GM19043 (cell line): Measurements from ENCODE around the gene SRSF1.
A peak's percentile ranks its signal among the peaks of the same experiment; 100 is the strongest.
"Not testable (repeated sequence)": the region's sequence is repeated elsewhere in the genome, so short reads cannot be mapped to it uniquely, and the experiment has no call there.

Source experiments
- ATAC-seq: cut with Tn5 transposase; IDR thresholded peaks from one replicate; pipeline ENCODE4 v1.9.1; 2021; ENCODE audit warnings: low read depth; ENCODE audit not compliant: unreplicated experiment

SRSF1 gene

GRCh38 chr17:57993471-57994365 lies 13.3 kb downstream of the SRSF1 start:
- no peak for ATAC-seq

DNA sequence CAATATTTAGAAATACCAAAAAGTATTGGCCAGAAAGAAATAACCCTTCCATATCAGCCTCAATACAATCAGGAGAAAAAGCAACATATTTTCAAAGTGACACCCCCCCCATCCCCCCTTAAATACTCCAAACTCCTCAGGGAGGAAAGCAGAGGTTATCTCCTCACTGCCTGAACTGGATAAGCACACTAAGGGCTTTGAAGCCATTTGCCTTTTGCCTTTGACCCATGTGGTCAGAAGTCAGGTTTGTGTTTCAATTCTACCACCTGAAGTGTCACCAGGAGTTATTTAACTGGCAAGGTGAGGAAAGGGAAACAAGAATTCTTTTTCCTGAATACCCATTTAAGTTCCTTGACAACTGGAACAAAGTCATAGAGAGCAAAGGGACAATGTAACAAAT lies 15.5 kb downstream of the SRSF1 start:
- ATAC-seq = no peak

DNA sequence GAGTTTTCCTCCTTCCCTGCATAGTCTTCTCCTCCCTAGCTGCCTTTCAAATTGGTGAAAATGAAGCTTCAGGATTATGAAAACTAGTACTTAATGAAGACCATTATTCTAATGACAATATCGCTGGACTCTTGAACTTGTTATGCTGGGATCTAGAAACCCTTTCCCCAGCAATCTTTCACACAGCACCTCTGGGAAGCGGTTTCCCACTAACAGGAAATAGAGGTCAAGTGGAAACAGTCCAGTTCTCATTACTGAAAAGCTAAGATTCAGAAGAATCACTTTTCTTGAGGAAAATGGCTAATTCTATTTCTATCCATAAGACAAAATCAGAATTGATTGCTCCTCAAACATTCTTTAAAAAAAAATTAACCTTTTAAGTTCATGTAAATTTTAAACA lies 17.0 kb downstream of the SRSF1 start:
- no peak for ATAC-seq

- ATAC-seq = peak; percentile 70
These were observed 18.5 kb downstream of the SRSF1 start for GRCh38 chr17:57988301-57989250.

DNA sequence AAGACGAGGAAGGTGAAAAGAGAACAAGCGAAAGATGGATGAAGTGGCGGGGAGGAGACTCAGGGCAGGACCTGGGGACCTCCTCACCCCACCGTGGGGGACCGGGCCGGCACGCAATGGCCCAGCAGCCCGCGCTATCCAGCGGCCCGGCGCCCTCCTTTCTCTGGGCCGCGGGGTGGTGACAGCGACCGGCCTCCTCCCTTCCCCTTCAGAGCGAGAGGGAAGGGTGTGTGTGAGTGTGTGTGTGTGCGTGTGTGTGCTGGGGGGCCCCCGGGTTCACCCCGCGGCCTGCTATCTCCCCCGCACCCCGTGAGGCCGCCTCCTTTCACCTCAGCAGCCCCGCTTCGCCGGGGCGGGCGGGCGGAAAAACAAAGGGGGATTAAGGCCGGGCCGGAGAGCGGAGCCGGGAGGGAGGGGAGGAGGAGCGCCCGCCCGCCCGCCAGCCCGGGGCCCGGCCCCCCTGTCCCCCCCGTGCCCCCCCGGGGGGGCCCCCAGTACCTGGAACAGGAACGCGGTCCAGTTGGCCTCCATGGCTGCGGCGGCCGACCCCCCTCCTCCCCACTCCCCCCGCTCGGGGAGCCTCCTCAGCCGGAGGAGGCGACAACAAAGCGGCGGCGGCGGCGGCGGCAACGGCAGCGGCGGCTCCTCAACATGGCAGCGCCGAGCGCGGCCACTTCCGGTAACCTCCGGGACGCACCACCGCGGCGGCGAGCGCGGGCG lies 19.3 kb downstream of the SRSF1 start, which contains the start of gene VEZF1:
VEZF1 (minus strand) TSS at position 674 of the 720 bp plus-strand sequence; CDS start at position 531, 143 bp downstream.
- ATAC-seq = peak; percentile 49

GRCh38 chr17:57986841-57987580 lies 20.0 kb downstream of the SRSF1 start:
- no peak for ATAC-seq

- ATAC-seq = no peak
These were observed 21.4 kb downstream of the SRSF1 start for GRCh38 chr17:57985675-57985974.

GRCh38 chr17:57984936-57985674 lies 21.9 kb downstream of the SRSF1 start:
- ATAC-seq = no peak

GRCh38 chr17:57984261-57984890 lies 22.7 kb downstream of the SRSF1 start:
- ATAC-seq = no peak

DNA sequence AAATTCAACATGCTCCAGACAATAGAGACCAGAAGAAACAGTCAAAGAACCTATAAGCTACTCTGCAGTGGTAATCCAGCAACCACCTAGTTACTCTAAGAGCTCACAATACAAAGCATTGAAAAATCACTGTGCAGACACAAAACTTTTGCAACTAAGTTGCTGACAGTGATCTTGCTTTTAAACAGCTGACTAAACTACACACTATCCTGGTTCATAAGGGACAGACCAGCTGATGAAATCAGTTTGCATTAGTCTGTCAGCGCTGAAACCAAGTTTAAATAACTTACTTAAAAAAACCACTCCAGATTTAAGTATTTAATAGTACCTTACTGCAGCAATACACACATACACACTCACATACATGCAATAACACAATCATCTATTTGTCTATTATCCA lies 23.6 kb downstream of the SRSF1 start:
- no peak for ATAC-seq

DNA sequence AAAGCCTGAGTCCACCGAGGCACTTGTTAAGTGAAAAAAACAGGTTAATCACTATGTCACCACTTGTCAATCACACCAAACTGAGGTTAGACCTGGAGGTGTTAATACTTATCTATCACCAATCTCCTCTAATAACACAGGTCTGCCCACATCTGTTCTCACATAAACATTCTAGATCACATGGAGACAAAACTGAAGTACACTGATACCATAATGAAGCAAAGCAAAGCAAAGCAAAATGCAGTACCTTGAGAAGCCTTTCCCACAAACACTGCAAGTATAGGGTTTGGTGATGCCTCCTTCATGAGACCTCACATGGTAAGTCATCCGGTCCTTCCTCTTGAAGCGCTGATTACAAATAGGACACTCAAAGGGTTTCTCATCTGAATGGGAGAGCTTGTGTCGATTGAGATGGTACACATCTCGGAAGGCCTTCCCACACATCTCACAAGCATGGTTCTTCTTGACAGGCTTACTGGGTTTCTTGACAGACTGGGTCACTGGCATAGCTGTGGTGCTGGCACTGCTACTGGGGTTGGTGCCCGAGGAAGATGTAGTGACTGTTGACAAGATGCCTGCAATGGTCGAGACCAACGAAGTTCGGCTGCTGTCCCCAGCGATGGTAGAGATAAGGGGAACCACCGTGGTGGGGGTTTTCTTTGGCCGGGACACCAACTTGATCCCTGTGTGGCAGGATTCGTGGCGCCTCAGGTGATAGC lies 24.4 kb downstream of the SRSF1 start:
- ATAC-seq = no peak

GRCh38 chr17:57980522-57980921 lies 26.5 kb downstream of the SRSF1 start:
- ATAC-seq = no peak

GRCh38 chr17:57979076-57979475 lies 28.0 kb downstream of the SRSF1 start:
- no peak for ATAC-seq

- no peak for ATAC-seq
These were observed 30.5 kb downstream of the SRSF1 start for GRCh38 chr17:57976594-57976993.

DNA sequence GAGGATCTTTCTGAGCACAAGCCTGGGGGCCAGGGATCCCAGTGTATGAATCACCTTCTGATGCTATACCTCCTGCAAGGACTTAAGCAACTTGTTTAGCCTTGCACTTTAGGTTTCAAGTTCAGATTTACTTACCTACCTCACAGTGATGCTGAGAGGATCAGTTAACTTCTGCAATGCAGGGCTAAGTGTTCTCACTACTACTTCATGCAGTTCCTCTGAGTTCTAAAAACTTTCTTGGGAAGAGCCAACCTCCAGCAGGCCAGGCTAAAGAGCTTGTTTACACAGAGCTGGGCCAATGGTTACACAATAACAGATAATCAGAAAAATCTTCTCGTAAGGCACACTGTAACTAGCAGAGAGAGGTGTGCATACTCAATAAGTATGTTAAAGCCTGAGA lies 32.0 kb downstream of the SRSF1 start:
- ATAC-seq = no peak

DNA sequence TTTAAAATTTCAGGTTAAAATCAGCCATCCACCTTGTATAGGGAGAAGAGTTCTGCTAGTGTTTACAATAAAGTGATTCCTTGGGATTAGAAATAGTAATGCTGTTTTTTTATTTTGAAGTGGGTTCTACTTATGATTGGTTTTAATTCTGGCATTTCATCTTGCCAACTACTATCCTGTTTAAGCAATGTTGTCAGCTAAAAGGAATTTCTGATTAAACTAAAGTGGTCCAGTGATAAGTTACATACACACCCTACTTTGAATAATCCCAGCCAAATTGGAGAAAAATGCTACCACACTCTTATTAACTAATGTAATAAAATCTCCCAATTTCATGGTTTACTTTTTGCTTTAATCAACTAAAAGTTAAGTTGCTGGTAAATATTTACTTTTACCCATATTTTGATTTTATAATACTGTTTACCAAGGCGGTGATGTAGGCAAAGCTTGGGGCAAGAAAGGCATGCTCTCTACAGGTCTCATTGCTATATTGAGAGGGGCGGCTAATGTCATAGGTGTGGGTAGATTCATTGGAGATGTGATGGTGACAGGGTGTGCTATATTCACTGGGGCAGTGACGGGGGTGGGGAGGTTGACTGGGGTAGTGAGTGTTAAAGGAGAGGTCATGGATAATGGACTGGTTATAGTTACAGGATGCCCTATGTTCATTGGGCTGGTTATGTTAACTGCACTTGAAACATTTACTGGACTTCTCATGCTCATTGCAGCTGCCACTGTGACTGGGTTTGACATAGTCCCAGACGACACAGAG lies 32.8 kb downstream of the SRSF1 start:
- not testable (repeated sequence) for ATAC-seq

- ATAC-seq = no peak
These were observed 34.9 kb downstream of the SRSF1 start for GRCh38 chr17:57972151-57972550.

- ATAC-seq = no peak
These were observed 35.5 kb downstream of the SRSF1 start for GRCh38 chr17:57971572-57971971.
